NCI-H345 treated with DMSO at 0.1 percent for 48 hours (cell line): ENCODE results near the gene SPSB1.
"Not testable (repeated sequence)": the region's sequence is repeated elsewhere in the genome, so short reads cannot be mapped to it uniquely, and the experiment has no call there.

Source experiments
- DNase-seq: peaks from one replicate; lab custom pipeline; 2025; ENCODE audit not compliant: unreplicated experiment; lab: John Stamatoyannopoulos, UW

The SPSB1 gene

GRCh38 chr1:9299571-9300541 lies 7.2 kb downstream of the SPSB1 start:
- DNase-seq: not testable (repeated sequence)

- DNase-seq: no peak
These were observed 7.9 kb downstream of the SPSB1 start for GRCh38 chr1:9300573-9300972.

- no peak for DNase-seq
These were observed 10.2 kb downstream of the SPSB1 start for GRCh38 chr1:9302745-9303524.

- no peak for DNase-seq
These were observed 11.2 kb downstream of the SPSB1 start for GRCh38 chr1:9303916-9304315.

GRCh38 chr1:9305216-9305615 lies 12.5 kb downstream of the SPSB1 start:
- no peak for DNase-seq

- no peak for DNase-seq
These were observed 13.3 kb downstream of the SPSB1 start for GRCh38 chr1:9306006-9306405.

- no peak for DNase-seq
These were observed 14.6 kb downstream of the SPSB1 start for GRCh38 chr1:9307303-9307702.

- no peak for DNase-seq
These were observed 15.6 kb downstream of the SPSB1 start for GRCh38 chr1:9308236-9308785.

GRCh38 chr1:9309080-9309479 lies 16.4 kb downstream of the SPSB1 start:
- no peak for DNase-seq

- no peak for DNase-seq
These were observed 17.3 kb downstream of the SPSB1 start for GRCh38 chr1:9309991-9310390.

- DNase-seq: no peak
These were observed 18.3 kb downstream of the SPSB1 start for GRCh38 chr1:9311029-9311428.

GRCh38 chr1:9311479-9311878 lies 18.8 kb downstream of the SPSB1 start:
- DNase-seq: no peak

GRCh38 chr1:9312168-9312720 lies 19.6 kb downstream of the SPSB1 start:
- no peak for DNase-seq

GRCh38 chr1:9313576-9313975 lies 20.9 kb downstream of the SPSB1 start:
- DNase-seq: no peak

GRCh38 chr1:9314111-9314510 lies 21.4 kb downstream of the SPSB1 start:
- no peak for DNase-seq

- DNase-seq: no peak
These were observed 22.2 kb downstream of the SPSB1 start for GRCh38 chr1:9314711-9315379.

GRCh38 chr1:9315411-9316079 lies 22.9 kb downstream of the SPSB1 start:
- DNase-seq: no peak

GRCh38 chr1:9316080-9316444 lies 23.4 kb downstream of the SPSB1 start:
- DNase-seq: no peak

- DNase-seq: no peak
These were observed 23.8 kb downstream of the SPSB1 start for GRCh38 chr1:9316512-9316911.

GRCh38 chr1:9317072-9317471 lies 24.4 kb downstream of the SPSB1 start:
- DNase-seq: no peak
